HG02571 (cell line): ENCODE results near the gene ETHE1.

Experiments used
- ATAC-seq: cut with Tn5 transposase; IDR thresholded peaks from one replicate; pipeline ENCODE4 v1.9.1; 2021; ENCODE audit warnings: mild to moderate bottlenecking, moderate library complexity; ENCODE audit not compliant: unreplicated experiment

ETHE1 gene

GRCh38 chr19:43467276-43467675, 59.7 kb downstream of the ETHE1 start:
- no peak for ATAC-seq

- no peak for ATAC-seq
Measured at GRCh38 chr19:43466793-43467192, 60.2 kb downstream of the ETHE1 start.

GRCh38 chr19:43465468-43466120, 61.4 kb downstream of the ETHE1 start, which contains the start of gene LYPD3:
Gene LYPD3, minus strand, starts transcription at chr19:43465608. Its CDS starts 37 bp downstream, at chr19:43465571.
- ATAC-seq = no peak

GRCh38 chr19:43464134-43464775, 62.7 kb downstream of the ETHE1 start:
- peak; percentile 29 for ATAC-seq

- ATAC-seq = peak; percentile 75
Measured at GRCh38 chr19:43463381-43464133, 63.4 kb downstream of the ETHE1 start.

GRCh38 chr19:43462785-43463380, 64.1 kb downstream of the ETHE1 start:
- no peak for ATAC-seq

GRCh38 chr19:43462383-43462782, 64.6 kb downstream of the ETHE1 start:
- no peak for ATAC-seq

- no peak for ATAC-seq
Measured at GRCh38 chr19:43461303-43461702, 65.7 kb downstream of the ETHE1 start.

- no peak for ATAC-seq
Measured at GRCh38 chr19:43460362-43461016, 66.5 kb downstream of the ETHE1 start.

GRCh38 chr19:43457809-43458208, 69.2 kb downstream of the ETHE1 start:
- no peak for ATAC-seq
